Umbilical cord (tissue), 2 donors: Measurements from ENCODE around the gene IGFBP1. TPM values are rescaled to one million over a fixed set of nuclear protein-coding genes. Genes with fewer than 3 reads are reported as not detected.
"Not testable (repeated sequence)": the region's sequence is repeated elsewhere in the genome, so short reads cannot be mapped to it uniquely, and the experiment has no call there.

ENCODE experiments used
- DNase-seq: peaks from one replicate; pipeline ENCODE4 v3.0.0-alpha.2; 2015; ENCODE audit warnings: low spot score
- total RNA-seq: library from RNA; depleted of rRNA; stranded (reverse); fragments of >200 nt; gene quantifications from one replicate; pipeline ENCODE4 v1.2.3, GENCODE V29; 2014; ENCODE audit warnings: low replicate concordance; ENCODE audit not compliant: insufficient read depth

IGFBP1 gene
- total RNA-seq, result not detected

DNA sequence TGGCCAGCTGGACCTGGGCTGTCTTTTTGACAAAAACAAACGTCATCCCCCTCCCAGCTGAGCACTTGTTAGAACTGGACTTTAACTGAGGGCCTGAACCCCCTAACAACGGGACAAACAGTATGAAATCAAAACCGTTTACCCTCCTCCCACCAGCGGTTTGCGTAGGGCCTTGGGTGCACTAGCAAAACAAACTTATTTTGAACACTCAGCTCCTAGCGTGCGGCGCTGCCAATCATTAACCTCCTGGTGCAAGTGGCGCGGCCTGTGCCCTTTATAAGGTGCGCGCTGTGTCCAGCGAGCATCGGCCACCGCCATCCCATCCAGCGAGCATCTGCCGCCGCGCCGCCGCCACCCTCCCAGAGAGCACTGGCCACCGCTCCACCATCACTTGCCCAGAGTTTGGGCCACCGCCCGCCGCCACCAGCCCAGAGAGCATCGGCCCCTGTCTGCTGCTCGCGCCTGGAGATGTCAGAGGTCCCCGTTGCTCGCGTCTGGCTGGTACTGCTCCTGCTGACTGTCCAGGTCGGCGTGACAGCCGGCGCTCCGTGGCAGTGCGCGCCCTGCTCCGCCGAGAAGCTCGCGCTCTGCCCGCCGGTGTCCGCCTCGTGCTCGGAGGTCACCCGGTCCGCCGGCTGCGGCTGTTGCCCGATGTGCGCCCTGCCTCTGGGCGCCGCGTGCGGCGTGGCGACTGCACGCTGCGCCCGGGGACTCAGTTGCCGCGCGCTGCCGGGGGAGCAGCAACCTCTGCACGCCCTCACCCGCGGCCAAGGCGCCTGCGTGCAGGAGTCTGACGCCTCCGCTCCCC lies at the start of gene IGFBP1:
TSS of gene IGFBP1 (plus strand) at position 304 of the 808 bp plus-strand sequence. CDS start at position 469, 165 bp downstream.
- DNase-seq, result peak; percentile 17

DNA sequence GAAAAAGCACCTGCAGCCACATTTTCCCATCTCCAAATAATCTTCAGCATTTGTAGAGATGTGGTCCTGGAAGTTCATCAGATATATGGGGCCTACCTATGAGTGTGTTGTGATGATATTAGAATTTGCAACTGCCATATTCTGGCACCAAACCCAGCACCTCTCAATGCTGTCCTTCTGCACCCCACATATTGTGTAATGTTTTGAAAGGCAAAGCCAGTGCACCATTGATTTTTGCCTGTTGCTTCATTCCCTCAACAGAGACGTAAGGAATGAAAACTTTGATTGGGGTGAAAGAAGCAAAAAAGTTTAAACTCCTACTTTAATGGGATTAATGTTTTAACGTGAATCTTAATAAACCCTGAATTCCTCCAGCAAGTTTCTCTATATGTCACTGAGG lies 49.4 kb upstream of the IGFBP1 start:
- DNase-seq, result not testable (repeated sequence)

DNA sequence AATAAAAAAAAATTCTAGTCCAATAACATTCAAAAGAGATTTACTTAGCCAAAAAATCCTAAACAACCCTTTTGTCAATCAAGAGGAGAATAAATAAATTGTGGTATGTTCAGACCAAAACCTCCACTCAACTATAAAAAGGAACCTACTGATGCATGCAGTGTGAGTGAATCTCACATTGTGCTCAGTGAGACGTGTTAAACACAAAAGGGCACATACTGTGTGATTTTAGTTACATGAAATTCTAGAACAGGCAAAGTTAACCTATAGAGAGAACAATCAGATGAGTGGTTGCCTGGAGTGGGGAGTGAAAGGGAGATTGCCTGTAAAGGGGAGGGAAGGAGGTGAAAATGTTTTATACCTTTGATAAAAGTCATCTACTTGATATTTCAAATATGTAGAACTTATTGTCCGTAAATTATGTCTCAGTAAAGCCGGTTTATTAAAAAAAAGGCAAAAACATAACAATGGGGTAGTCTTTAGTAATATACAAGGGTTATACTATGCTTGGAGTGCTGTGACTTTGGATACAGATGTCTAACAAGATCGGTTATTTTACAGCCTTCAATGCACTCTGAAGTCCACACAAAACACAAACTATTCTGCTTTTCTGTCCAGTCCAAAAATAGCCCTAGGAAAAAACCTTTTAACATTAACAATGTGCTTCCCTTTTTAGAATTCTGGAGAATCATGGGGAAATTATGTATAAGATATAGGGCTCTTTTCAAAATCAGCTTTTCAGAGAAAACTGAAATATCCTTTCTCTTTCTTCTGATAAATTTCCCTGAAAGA lies 46.2 kb upstream of the IGFBP1 start:
- DNase-seq, result not testable (repeated sequence)

DNA sequence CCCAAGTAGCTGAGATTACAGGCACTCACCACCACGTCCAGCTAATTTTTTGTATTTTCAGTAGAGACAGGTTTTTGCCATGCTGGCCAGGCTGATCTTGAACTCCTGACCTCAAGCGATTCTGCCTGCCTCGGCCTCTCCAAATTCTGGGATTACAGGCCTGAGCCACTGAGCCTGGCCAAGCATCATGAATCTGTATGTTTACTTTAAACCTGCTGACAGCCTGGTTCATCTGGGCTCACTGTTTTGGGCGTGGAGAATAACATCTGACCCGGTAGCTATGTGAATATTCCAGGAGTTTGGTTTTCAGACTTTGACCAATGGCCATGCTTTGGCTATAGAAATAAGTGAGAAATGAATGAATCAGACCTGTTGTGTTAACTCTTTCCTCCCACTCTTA lies 41.8 kb upstream of the IGFBP1 start:
- not testable (repeated sequence) for DNase-seq

DNA sequence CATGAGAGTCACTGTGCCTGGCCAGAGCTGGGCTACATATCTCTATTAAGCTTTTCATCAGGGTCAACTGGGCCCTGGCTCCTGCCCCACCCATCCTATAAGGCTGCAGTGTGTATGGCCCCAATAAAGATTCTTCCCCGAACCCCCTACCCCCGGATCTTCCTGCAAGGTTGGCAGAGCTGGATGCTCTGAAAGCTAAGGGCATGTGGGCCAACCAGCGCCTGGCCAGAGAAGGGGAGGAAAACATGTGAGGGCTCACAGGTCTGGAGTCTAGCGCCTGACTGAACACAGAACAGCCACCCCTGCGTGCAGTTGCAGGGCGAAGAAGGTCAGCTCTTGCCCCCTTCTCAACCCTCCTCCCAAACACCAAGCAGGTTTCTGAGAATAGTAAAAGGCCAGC lies 39.6 kb upstream of the IGFBP1 start:
- DNase-seq, result not testable (repeated sequence)

DNA sequence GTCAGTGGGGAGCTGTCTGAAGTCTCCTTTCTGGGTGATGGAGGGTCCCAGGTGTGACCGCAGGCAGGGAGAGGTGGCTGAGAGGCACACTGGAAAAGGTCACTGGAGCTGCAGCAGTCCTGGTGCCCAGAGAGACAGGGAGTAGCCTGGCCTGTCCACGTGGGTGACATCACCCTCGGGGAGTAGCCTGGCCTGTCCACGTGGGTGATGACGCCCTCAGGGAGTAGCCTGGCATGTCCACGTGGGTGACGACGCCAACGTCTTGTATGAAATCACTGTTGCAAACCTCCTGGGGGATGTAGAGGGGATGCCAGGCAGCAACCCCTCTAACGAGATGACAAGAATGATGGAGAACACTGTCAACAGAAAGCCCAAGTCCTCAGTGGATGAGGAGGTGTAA lies 35.3 kb upstream of the IGFBP1 start:
- DNase-seq, result not testable (repeated sequence)

DNA sequence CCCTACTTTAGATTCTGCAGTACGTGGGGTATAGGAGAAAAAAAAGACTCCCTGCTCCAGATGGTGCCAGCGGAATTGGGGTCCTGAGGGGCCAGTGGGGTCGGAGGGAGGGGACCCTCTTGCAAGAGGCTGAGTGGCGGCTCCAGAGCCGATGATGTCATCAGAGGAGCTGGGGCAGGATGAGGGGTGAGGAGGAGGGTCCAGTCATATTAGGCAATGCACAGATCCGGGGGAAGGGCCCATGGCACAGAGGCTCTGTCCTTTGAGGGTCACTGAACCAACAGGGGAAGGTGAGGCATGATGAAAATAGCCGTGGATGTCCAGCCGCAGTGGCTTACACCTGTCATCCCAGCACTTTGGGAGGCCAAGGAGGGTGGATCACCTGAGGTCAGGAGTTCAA lies 34.8 kb upstream of the IGFBP1 start:
- not testable (repeated sequence) for DNase-seq

DNA sequence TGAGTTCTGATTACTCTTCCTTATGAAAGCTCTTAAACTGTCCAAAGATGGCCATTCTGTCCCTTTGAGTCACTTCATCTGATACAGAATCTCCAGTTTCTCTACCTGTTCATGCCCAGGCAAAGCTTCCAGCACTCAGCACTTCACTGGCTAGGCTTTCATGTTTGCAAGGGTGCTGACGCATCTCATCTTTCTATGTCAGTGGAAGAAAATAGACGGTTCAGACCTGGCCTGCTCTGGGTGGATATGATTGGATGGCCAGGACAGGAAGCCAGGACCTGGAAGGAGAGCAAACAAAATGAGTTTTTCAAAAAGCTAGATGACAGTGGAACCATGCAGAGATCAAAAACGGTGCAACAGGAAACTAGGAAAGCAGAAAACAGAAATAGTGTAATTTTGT lies 32.6 kb upstream of the IGFBP1 start:
- DNase-seq, result not testable (repeated sequence)

DNA sequence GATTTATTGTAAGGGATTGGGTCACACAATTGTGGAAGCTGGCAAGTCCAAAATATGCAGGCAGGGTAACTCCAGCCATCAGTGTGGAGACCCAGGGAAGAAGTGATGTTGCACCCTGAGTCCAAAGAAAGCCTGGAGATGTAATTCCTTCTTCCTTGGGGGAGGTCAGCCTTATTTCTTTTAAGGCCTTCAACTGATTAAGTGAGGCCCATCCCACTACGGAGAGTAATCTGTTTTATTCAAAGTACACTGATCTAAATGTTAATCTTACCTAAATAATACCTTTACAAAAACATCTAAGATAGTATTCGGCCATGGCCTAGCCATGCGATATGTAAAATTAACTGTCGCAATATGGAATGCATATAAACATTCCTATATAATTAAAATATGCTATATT lies 31.4 kb upstream of the IGFBP1 start:
- not testable (repeated sequence) for DNase-seq

DNA sequence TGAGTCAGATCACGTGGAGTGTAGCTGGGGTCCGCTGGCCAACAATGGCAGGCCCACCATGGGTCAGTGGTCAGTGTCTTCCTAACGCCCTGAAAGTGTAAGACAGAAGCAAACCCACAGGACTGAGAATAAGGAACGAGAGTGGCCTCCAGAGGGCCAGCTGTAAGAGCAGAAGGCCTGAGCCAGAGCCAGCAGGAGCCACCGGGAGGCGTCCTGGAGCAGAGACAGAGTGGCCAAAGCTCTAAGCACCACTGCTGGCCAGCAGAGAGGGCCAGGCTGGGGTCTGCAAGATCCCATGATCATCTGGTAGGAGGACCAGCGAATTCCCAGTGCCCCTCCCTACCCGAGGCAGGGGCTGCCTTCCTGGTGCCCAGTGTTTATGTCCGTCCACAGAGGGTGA lies 24.6 kb upstream of the IGFBP1 start:
- DNase-seq, result no peak

DNA sequence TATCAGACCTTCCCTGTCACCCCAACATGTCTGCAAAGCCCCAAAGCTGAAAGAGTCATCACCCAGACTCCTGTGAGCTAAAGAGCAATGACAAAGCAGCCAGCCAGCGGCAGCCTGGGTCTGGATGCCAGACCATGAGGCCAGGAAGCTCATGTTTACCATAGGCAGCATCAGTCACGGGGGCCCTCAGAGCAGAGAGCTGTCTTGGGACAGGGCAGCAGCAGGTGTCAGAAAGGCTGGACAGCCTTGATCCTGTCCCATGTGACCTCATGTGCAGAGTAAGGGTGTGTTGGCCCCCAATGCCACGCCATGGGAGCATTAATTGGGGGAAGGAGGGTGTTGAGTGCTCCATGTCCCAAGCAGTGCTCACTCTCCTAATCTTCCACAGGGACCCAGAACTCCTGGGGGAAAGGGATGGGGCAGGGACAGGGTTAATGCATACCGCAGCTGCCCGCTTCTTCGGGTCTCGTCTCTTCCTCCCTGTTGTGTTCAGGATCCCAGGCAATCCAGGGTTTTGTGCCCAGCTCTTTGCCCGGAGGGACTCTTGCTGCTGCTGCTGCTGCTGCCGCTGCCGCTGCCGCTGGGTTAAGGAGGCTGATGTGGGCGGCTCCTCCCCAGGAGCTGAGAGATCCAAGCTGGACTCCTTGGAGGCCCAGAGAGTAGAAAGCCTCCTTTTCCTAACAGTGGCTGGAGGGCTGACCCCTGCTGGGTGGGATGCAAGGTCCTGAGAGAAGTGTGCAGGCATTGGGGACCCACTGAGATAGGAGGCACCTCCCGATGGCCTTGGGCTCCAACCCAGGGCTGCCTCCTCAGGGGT lies 22.5 kb upstream of the IGFBP1 start:
- no peak for DNase-seq

DNA sequence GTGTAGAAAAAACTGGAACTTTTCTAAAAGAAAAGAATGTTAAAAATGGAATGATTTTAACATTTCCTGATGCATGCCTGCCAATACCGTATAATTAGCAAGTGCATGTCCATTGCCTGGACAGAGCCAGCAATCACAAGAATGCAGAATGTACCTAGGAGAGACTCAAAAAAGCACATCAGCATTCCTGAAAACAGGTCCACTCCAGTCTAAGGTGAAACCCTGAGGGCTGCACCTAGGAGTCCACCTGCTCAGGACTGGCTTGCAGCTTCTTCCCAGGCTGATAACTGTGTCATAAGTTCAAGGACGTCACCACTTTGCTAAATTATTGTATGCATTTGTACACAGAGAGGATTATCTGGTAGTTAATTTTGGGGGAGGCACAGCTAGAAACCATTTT lies 20.8 kb upstream of the IGFBP1 start:
- DNase-seq, result no peak

DNA sequence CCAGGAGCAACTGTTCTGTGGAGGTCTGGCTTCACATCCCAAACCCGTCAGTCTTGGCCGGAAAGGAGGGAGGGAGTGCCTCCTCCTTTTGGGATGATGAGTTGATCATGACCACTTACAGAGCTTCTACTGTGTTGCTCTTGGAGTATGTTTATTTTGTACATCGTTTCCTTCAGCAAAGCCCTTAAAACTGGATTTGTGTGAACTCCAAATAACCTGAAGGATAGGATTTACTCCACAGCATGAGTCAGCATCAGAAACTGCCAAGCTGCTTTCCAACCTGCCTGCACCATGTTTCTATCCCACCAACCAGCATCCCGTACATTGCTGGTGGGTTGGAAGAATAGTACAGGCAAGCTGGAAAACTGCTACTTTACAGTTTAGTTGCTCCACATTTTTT lies 18.9 kb upstream of the IGFBP1 start:
- peak; percentile 46 for DNase-seq

DNA sequence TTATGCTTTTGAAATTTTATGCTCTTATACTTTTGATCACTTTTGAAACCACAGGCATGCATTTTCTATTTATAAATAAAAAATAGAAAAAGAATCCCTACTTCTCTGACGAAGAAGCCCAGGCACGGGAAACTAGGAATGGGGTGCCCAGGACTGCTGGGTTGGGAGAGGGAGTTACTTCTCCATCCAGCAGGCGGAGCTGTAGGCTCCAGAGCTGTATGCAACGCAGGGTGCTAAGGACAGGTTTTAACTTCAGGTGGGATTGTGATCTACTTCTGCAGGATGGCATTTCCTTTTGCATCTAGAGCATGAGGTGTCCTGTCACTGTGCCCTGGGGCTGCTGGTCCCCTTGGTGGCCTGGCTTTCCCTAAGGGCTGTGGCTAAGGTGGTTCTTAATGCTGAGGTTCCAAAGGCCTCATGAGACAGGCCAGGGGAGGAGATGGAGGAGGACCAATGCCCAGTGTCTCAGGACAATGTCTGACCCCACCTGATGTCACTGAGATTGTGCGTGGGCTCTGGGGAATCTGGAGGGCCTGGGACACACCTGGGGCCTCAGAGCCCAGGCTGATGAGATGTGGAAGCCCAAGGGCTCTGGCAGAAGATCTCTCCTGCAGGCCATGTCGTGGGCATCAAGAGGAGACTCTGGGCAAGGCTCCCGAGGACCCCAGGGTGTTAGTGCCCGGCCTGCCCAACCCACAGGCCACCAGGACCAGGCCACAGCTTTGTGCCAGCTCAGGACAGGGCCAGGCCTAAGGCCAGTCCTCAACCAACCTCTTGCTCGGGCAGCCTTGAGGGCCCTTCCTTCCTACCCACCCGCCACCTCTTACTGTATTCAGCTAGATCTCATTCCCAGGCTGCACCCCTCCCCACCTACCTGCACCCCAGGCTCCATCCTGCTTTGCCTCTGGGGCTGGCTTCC lies 15.9 kb upstream of the IGFBP1 start:
- no peak for DNase-seq

DNA sequence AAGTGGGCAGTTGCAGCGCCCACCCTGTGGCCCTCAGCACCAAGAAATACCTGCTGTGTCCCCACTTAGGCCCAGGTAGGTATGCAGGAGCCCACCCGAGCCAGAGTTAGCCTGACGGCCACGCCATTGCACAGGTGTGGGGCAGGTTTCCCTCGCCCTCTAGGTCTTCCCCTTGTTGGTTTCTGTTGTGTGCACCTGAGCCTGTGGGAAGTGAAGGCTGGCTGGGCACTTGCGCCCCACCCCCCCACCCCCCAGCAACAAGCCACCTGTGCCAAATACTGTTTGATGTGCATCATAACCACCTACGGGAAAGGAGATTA lies 15.3 kb upstream of the IGFBP1 start, which contains the start of gene CCDC201:
TSS of gene CCDC201 (minus strand) at position 48 of the 320 bp plus-strand sequence. CDS start 75 bp downstream, outside the sequence.
- DNase-seq, result no peak

DNA sequence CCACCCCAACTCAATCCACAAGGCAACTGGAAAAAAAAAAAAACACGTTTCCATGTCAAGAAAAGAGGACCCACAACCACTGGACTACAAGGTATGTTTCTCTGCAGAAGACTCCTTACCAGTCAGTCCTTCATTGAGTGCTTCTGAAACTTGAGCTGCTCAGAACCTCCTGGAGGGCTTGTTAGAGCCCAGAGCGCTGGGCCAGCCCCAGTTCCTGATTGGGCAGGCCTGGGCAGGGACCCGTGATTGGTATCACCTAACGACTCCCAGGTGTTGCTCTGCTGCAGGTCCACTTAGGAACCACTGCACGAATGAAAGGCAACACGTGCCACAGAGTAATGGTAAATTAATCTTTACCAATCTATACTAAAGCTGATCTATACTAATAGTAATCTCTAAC lies 14.9 kb upstream of the IGFBP1 start:
- DNase-seq, result no peak

DNA sequence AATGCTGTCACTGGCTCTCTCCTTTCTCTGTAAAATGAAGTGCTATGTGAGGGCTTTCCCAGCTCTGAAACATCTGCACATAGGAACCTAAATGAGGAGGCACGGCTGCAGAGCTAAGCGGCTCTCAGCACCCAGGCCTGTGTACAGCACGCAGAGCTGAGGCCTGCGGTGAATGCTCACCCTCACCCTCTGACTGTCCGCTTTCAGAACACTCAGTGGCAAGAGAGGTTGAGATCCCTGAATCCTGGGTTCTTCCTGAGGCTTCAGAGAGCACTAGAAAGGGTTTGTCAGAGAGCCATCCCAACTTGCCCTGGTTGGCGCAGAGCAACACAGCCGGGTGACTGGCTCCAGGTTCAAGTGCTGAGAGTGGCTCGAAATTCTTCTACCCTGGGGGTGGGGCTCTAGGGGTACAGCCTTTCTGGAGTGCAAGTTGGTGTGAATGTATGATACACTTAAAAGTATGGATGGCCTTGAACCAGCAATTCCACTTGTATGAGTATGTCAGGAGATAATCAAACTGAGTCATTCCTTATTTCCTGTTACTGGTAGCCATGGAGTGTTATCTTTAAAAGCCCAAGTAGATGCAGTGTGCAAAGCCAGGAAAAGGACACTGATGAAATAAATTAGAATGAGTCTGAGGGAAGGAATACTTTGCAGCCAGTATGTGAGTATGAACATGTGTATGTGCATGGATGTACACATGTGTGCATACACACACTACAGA lies 13.7 kb upstream of the IGFBP1 start:
- peak; percentile 8 for DNase-seq

DNA sequence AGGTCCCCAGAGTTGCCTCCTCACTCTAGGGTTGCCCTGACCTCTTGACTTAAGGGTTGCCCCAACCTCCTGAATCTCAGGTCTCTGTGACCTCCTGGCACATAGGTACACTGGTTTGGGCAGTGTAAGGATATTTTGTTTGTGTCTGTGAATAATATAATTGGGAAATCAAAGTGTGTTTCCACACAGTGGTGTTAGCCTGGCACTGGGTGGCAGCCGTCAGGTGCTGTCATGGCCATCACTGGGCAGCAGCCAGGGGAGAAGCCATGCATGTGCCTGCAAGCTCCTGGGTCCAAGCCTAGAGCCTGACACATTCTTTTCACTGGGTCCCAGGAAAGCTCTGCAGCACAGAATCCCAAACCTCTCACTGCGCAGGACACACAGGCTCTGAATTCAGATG lies 11.8 kb upstream of the IGFBP1 start:
- no peak for DNase-seq

DNA sequence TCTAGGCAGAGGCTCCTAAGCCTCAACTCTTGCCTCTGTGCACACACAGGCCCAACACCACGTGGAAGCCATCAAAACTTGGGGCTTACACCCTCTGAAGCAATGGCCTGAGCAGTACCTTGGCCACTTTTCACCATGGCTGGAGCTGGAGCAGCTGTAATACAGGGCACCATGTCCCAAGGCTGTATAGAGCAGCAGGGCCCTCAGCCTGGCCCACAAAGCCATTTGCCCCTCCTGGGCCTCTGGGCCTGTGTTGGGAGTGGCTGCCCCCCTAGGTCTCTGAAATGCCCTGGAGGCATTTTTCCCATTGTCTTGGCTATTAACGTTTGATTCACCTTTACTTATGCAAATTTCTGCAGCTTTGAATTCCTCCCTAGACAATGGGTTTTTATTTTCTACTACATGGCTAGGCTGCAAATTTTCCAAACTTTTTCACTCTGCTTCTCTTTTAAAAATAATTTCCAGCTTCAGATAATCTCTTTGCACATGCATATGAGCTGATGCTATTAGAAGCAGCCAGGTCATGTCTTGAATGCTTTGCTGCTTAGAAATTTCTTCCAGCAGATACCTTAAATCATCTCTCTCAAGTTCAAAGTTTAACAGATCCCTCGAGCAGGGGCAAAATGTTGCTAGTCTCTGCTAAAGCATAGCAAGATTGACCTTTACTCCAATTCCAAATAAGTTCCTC lies 9.7 kb upstream of the IGFBP1 start:
- no peak for DNase-seq
